ENCODE results near the gene XRCC1.
"Not testable (repeated sequence)": the region's sequence is repeated elsewhere in the genome, so short reads cannot be mapped to it uniquely, and the experiment has no call there.

XRCC1 gene

DNA sequence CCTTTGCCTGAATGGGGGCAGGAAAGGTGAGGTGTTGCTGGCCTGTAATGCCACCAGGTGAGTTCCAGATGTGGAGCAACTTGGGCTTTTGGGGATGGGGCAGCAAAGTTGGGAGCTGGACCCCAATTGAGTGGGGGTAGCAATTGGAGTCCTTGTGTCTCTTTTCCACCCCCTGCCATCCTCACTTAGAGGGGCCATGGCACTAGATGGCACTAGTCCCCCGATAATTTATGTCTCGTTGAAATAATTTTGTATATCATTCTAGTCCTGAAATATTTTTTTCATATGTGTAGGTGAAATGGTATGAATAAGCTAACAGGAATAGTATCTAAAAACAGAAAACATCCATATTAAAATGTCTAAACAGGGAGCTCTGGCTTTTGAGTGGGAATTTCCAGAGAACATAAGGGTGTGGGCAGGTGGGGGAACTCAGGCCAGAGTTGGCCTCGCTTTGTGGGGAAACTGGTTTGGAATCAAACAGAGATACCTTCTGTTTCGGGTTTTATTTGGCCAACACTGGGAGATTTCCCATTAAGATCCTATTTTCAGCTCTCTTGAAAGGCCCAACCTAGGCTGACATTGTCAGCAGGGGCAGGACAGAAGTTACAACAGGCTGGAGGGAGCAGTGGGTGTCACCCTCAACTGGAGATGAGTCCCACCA is 24.4 kb upstream of the XRCC1 start:
- DNase-seq (ENCODE audit: low read depth in 2 of 3, low spot score in 1 of 3) = no peak

DNA sequence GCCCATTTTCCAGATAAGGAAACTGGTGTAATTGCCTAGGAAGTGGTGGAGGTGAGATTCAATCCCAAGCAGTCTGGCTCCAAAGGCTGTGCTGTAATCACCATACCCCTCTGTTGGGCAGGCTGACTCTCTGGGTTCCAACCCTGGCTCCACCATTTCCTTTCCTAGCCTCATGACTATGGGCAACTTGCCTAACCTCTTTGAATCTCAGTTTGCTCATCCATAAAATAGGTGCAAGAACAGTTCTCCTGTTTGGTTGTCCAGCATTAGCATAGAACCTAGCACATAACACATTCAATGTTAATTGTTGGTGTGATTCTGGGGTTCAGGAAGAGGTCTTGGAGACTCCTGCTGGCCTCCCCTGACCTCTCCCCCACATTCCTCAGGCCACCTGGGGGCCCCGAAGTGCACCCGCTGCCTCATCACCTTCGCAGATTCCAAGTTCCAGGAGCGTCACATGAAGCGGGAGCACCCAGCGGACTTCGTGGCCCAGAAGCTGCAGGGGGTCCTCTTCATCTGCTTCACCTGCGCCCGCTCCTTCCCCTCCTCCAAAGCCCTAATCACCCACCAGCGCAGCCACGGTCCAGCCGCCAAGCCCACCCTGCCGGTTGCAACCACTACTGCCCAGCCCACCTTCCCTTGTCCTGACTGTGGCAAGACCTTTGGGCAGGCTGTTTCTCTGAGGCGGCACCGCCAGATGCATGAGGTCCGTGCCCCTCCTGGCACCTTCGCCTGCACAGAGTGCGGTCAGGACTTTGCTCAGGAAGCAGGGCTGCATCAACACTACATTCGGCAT is 23.3 kb upstream of the XRCC1 start:
- DNase-seq (ENCODE audit: low read depth in 2 of 3, low spot score in 1 of 3) = no peak

DNA sequence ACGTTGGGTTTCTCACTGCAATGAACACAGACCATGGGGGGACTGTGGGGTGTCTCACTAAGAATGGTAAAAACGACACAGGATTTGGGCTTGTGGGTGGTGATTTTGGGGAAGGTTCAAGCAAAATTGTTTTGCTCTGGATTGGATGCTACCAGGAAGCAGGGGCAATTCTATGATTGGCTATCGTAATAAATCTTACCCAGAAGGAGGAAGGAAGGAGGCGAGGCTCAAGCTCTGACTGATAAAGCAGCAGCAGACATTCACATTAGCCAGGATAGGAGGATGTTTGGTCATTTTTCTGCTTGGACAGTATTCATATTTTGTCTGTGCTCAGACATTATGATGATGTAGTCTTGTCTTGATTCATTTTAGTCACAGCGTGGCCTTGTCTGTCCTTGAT is 22.5 kb upstream of the XRCC1 start:
- no peak for DNase-seq (ENCODE audit: low read depth in 2 of 3, low spot score in 1 of 3)

- no peak for DNase-seq (ENCODE audit: low read depth in 2 of 3, low spot score in 1 of 3)
Measured at GRCh38 chr19:43596842-43597461, 21.6 kb upstream of the XRCC1 start.

DNA sequence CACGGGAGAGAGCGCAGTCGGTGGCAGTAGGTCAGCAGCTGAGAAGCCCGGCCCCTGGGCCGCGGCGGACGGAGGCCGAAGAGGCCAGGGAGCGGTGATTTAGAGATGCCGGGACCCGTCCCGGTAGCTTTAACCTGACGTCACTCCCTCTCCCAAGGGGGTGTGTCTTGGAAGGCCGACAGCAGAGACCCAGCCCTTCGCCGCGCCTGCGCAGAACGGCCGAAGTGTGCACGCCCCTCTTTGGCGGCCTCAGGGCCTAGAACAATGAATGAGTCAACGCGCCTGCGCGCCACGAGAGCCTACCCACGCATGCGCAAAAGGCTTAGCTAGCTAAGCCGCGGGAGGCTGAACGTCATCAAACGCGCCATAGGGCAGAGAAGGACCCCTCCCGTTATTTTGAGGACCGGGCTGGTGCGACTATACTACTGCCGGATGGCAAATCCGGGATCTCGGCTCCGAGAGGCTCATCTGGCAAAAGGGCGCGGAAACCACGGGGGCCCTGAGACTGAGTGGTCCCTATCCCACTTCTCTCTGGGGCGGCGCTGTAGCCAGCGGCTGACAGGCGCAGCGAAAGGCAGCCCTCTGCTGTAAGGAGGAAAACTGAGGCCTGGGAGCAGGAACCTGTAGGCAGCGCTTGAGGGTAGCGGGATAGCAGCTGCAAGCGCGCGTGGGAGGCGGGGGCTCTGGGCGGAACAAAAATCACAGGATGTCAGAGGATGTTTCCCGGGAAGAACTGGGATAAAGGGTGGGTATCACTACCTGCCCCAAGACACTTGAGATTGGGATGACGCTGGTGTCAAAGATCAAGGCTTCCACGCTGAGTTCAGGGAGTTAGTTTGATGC is 20.9 kb upstream of the XRCC1 start, which contains the start of the genes IRGQ and ZNF576:
Gene IRGQ, minus strand, starts transcription at position 136 of the 843 bp plus-strand sequence. CDS start 796 bp downstream, outside the sequence.
Gene ZNF576, plus strand, starts transcription at position 597 of the 843 bp plus-strand sequence. CDS start 514 bp downstream, outside the sequence.
- DNase-seq (ENCODE audit: low read depth in 2 of 3, low spot score in 1 of 3) = peak; percentile 100

- no peak for DNase-seq (ENCODE audit: low read depth in 2 of 3, low spot score in 1 of 3)
Measured at GRCh38 chr19:43595605-43595998, 20.3 kb upstream of the XRCC1 start.

DNA sequence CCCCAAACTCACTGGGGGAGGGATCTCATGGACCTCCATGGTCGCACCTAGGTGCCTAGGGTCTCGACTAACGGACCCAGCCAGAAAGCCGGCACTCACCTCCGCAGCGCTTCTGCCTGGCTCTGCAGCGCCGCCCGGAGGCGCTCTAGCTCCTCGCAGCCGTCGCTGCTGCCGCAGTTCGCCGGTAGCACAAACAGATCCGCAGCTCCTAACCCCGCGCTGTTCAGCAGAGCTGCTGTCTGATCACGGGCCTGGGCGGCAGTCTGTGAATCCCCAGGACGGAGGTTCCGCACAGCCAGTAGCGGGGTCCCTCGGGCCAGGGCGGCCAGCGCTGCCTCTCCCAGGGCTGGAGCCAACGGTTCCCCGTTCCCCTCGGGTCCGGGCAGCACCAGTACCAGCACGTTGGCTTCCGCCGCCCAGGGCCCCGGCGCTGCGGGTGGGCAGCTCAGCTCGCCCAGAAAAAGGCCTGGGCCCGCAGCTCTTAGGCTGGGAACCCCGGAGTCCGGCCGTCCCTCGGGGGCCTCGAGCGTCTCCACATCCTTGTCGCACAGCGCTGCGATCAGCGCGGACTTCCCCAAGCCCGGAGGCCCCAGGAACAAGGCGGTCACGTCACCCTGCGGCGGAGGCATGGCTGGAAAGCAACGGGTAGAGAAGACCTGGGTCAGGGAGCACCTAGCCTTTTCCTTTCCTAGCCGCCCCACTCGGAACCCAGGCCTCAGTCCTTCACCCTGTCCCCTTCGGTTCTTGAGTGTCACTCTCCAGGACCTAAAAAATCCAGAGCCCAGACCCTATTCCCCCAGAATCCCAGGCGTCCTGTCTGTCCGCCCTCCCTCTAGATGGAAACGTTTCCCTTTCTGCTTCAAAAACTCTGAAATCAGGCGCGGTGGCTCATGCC is 19.6 kb upstream of the XRCC1 start:
- peak; percentile 51 to 61 (median 57) for DNase-seq (ENCODE audit: low read depth in 2 of 3, low spot score in 1 of 3)

- no peak for DNase-seq (ENCODE audit: low read depth in 2 of 3, low spot score in 1 of 3)
Measured at GRCh38 chr19:43594081-43594697, 18.9 kb upstream of the XRCC1 start.

DNA sequence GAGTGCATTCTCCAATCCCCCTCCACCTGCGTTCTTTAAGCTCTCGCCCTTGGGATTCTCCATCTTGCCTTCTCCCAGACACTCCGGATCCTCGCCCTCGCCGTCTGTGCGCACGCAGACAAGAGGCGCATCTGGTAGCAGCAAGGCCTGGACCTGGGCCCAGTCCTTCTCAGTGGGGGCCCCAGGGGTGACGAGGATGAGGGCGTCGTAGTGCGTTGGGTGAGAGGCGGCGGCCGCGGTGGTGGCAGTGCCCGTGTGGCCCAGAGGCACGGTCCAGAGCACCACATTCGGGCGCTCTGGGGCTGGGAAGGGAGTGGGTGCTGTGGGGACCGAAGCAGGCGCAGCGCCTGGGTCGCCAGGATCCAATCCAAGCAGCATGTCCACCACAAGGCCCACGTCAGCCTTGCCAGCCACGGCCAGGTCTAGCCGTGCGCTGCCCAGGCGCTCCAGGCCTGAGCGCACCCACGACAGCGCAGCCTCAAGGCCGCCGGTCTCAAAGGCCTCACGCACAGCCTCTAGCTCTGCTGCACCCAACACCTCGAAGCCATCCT is 17.5 kb upstream of the XRCC1 start:
- no peak for DNase-seq (ENCODE audit: low read depth in 2 of 3, low spot score in 1 of 3)

DNA sequence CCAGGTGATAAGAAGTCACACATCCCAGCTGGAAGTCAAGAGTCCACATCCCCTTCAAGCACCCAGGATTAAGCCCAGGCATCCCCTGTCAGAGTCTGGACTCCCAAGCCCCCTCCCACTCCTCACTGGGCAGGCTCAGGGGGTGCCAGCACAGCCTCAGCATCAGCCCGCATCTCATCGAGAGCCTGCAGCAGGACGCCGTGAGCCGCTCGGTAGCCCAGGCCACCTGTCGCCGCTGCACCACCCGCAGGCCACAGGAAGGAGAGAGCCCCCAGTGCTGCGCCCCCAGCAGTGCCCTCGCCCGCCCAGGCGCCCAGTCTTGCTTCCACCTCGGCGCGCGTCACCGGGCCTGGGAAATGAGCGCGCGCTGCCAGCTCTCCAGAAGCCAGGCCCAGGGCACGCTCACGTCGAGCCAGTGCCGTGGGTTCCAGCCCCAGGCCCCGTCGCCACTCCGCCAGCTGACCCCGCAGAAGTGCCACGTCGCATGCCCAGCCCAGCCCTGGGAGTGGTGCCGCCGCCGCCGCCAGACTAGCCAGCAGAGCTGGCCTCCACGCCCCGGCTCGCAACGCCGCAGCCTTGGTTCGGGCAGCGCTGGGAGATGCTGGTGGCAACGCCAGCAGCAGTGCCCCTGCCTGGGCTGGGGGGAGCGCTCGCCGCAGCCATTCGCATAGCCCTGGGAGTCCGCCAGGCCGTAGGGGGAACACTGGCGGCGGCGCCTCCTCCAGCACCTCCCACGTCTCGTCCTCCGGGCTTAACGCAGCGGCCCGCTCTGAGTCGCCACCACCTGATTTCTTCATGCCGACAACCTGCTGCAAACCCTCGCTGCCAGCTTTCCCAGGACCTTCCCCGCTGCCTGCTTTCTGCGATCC is 16.8 kb upstream of the XRCC1 start:
- no peak for DNase-seq (ENCODE audit: low read depth in 2 of 3, low spot score in 1 of 3)

- no peak for DNase-seq (ENCODE audit: low read depth in 2 of 3, low spot score in 1 of 3)
Measured at GRCh38 chr19:43589678-43590077, 14.4 kb upstream of the XRCC1 start.

- DNase-seq (ENCODE audit: low read depth in 2 of 3, low spot score in 1 of 3) = no peak
Measured at GRCh38 chr19:43589277-43589676, 13.9 kb upstream of the XRCC1 start.

DNA sequence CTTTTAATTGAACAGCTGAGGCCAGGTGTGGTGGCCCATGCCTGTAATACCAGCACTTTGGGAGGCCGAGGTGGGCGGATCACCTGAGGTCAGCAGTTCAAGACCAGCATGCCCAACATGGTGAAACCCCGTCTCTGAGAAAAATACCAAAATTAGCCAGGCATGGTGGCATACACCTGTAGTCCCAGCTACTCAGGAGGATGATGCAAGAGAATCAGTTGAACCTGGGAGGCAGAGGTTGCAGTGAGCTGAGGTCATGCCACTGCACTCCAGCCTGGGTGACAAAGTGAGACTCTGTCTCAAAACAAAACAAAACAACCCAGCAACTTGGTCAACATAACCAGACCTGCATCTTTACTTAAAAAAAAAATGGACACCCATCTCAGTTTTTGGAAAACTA is 11.7 kb upstream of the XRCC1 start:
- not testable (repeated sequence) for DNase-seq (ENCODE audit: low read depth in 2 of 3, low spot score in 1 of 3)

- DNase-seq (ENCODE audit: low read depth in 2 of 3, low spot score in 1 of 3) = no peak
Measured at GRCh38 chr19:43586346-43586745, 11.0 kb upstream of the XRCC1 start.

DNA sequence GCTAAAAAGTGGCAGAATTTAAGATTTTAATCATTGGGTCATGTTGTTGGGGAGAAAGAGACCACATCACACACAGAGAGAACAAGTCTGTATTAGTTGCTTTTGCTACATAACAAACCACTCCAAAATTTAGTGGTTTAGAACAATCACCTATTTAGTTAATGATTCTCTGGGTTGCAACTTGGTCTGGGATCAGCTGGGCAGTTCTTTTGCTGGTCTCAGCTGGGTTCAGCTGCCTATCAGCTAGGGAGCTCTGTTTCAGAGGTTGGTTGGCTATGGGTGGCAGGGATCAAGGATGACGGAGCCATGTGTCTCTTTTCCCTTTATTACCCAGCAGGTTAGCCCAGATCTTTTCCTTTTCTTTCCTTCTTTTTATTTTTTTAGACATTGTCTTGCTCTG is 9.2 kb upstream of the XRCC1 start:
- DNase-seq (ENCODE audit: low read depth in 2 of 3, low spot score in 1 of 3) = no peak

- no peak for DNase-seq (ENCODE audit: low read depth in 2 of 3, low spot score in 1 of 3)
Measured at GRCh38 chr19:43582495-43582894, 7.2 kb upstream of the XRCC1 start.

DNA sequence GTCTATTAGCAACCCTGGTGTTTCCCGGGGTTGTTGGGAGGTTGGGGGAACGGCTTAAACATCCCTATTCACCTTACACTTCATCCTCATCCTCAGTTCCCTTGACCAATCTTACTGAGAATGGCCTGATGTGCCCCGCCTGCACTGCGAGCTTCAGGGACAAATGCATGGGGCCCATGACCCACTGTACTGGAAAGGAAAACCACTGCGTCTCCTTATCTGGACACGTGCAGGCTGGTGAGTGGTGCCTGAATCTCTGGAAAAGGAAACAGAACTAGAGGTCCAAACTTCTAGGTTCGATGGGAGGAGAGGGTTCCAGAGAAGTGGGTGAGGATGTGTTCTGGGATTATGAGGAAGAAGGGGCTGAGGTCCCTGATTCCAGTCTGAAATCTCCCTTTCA is 6.1 kb upstream of the XRCC1 start:
- DNase-seq (ENCODE audit: low read depth in 2 of 3, low spot score in 1 of 3) = no peak

GRCh38 chr19:43578787-43579186 is 3.5 kb upstream of the XRCC1 start:
- DNase-seq (ENCODE audit: low read depth in 2 of 3, low spot score in 1 of 3) = no peak
